Activated T-helper 2 cell treated with anti-CD3 and anti-CD28 coated beads, Interferon-gamma antibody, Interleukin-2, Interleukin-4, amounts not matched to agents 10 μg/mL and 5 μg/mL and 100 μg/mL, durations not matched to agents 14 hours and 24 hours and 36 hours (primary cell): ENCODE results near the gene RSRC2. TPM values are rescaled to one million over a fixed set of nuclear protein-coding genes. Genes with fewer than 3 reads are reported as not detected.
A peak's percentile ranks its signal among the peaks of the same experiment; 100 is the strongest.
"Not testable (repeated sequence)": the region's sequence is repeated elsewhere in the genome, so short reads cannot be mapped to it uniquely, and the experiment has no call there.

ENCODE experiments used
- DNase-seq: peaks from one replicate; pipeline ENCODE4 v3.0.0; 2021; ENCODE audit warnings: low spot score
- H3K27ac Mint-ChIP-seq: one replicate; pipeline ENCODE4 v1.8.0; 2021; ENCODE audit warnings: mixed read lengths
- H3K27me3 Mint-ChIP-seq: one replicate; pipeline ENCODE4 v1.8.0; 2021; ENCODE audit warnings: low read depth, mixed read lengths
- H3K36me3 Mint-ChIP-seq: one replicate; pipeline ENCODE4 v1.8.0; 2021; ENCODE audit warnings: low read depth, mixed read lengths
- H3K4me1 Mint-ChIP-seq: one replicate; pipeline ENCODE4 v1.8.0; 2021; ENCODE audit warnings: low read depth, mixed read lengths
- H3K4me3 Mint-ChIP-seq: one replicate; pipeline ENCODE4 v1.8.0; 2021; ENCODE audit warnings: low read depth, mild to moderate bottlenecking, moderate library complexity, mixed read lengths
- H3K9me3 Mint-ChIP-seq: one replicate; pipeline ENCODE4 v1.8.0; 2021; ENCODE audit warnings: mixed read lengths
- intact Hi-C: fragments of 100-400 bp; cut with micrococcal nuclease; formaldehyde crosslinking; loops from one replicate; pipeline ENCODE4 v1.15.1; 2023
- total RNA-seq: library from RNA; stranded (reverse); gene quantifications from 2 replicates; pipeline ENCODE4 v1.2.3, GENCODE V29; 2022

Gene RSRC2, protein sequence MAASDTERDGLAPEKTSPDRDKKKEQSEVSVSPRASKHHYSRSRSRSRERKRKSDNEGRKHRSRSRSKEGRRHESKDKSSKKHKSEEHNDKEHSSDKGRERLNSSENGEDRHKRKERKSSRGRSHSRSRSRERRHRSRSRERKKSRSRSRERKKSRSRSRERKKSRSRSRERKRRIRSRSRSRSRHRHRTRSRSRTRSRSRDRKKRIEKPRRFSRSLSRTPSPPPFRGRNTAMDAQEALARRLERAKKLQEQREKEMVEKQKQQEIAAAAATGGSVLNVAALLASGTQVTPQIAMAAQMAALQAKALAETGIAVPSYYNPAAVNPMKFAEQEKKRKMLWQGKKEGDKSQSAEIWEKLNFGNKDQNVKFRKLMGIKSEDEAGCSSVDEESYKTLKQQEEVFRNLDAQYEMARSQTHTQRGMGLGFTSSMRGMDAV
- 105 and 107 TPM in 2 replicates for total RNA-seq

DNA sequence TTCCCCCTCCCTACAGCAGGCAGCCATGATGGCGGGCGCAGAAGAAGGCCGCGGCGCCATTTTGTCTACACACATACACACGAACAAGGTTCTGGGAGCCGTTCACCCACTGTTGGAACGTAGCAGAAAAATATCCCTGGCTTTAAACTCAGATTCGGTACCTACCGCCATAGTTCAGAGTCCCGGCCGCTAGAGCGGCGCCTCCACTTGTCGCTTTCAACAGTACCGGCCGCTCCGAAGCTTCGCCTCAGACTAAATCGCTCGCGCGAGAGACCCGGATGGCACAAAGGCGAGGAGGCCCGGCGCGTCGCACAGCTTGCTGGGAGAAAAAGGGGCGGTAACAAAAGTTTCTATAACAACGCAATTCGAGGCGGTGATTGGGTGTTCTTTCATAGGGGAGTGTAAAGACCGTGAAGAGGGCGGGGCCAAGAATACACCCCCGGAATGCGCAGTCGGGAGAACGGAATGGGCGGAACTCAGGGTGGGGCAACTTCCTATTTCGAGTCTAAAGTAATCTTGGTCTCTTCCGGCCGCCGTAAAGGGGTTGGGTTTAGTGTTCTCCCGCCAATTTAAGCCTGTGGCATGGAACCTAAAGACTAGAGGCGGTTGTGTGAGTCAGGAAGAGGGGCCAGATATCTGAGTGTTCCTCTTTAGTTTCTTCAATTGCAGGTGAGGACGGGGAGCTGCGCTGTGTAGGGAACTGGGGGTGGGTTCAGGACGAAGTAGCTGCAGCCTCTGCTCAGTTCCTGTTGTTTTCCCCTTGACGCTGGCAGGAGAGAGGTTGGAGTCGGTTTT lies at the start of gene RSRC2, which contains the start of gene KNTC1:
TSS of gene RSRC2 (minus strand) at position 254 of the 795 bp plus-strand sequence. CDS start at position 171, 83 bp downstream.
TSS of gene KNTC1 (plus strand) at position 567 of the 795 bp plus-strand sequence. CDS start 2,815 bp downstream, outside the sequence.
- Mint-ChIP-seq H3K27ac (no peak within 1 kb of the TSS), H3K36me3 (peaks cover 55% of the 10 kb centered on the region), H3K27me3 (no peaks in the 10 kb centered on the region), H3K4me3 (no peak within 1 kb of the TSS), H3K4me1 (peaks cover 35% of the 10 kb centered on the region), H3K9me3 (no peaks in the 10 kb centered on the region)
- DNase-seq, result peak; percentile 99
- intact Hi-C loops, result loop anchor here (1.0 to 10.0 kb wide), 6 partner anchors 26 to 448 kb away; partner anchors contain the start of genes DENR, DIABLO, OGFOD2 and VPS33A

DNA sequence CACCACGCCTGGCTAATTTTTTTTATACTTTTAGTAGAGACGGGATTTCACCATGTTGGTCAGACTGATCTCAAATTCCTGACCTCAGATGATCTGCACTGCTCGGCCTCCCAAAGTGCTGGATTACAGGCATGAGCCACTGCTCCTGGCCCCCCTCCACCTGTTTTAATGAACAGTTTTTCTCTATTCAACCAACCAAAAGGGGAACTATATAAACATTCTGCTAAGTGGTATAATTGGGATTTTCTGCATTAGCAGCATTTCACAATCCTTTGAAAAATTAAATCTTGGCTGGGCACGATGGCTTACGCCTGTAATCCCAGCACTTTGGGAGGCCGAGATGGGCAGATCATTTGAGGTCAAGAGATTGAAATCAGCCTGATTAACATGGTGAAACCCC lies 45.1 kb upstream of the RSRC2 start:
- intact Hi-C loops, result no loop called here
- no peak overlapping the region for H3K4me3 Mint-ChIP-seq
- H3K9me3 Mint-ChIP-seq, result no peaks in the 10 kb centered on the region
- peaks cover 61% of the 10 kb centered on the region for H3K36me3 Mint-ChIP-seq
- no peaks in the 10 kb centered on the region for H3K27me3 Mint-ChIP-seq
- H3K4me1 Mint-ChIP-seq, result peaks cover 8% of the 10 kb centered on the region
- H3K27ac Mint-ChIP-seq, result no peak overlapping the region
- no peak for DNase-seq

DNA sequence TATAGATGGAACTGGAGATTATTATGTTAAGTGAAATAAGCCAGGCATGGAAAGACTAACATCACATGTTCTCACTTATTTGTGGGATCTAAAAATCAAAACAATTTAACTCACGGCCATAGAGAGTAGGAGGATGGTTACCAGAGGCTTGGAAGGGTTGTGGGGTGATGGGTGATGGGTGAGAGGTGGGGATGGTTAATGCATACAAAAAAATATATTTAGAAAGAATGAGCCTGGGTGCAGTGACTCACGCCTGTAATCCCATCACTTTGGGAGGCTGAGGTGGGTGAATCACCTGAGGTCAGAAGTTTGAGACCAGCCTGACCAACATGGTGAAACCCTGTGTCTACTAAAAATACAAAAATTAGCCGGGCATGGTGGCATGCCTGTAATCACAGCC lies 43.3 kb upstream of the RSRC2 start:
- H3K27me3 Mint-ChIP-seq, H3K9me3 Mint-ChIP-seq, H3K4me3 Mint-ChIP-seq, H3K4me1 Mint-ChIP-seq, DNase-seq, intact Hi-C loops: not testable (repeated sequence)
- Mint-ChIP-seq H3K36me3 (peaks cover 51% of the 10 kb centered on the region), H3K27ac (peak overlapping the region; percentile 57)

DNA sequence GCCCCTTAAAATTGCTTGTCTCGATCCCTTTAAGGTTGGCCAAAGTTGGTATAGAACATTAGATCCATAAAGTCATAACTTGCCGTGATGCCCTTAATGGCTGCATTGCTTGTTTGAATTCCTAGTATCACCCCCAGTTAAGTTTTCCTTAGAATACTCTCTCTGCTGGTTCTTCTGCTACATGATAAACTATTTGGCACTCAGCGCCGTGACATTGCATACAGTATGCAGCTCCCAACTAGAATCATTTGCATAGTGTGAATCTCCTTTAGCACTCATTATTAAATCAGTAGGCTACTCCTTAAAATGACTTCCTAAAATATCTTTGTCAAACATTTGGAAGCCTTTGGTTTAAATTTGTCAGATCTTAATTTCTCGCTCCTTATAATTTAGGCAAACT lies 42.6 kb upstream of the RSRC2 start:
- Mint-ChIP-seq H3K36me3 (peaks cover 47% of the 10 kb centered on the region), H3K27me3 (no peaks in the 10 kb centered on the region), H3K27ac (peak overlapping the region; percentile 57), H3K4me3 (no peak overlapping the region), H3K9me3 (no peaks in the 10 kb centered on the region), H3K4me1 (peaks cover 8% of the 10 kb centered on the region)
- intact Hi-C loops, result no loop called here
- no peak for DNase-seq

DNA sequence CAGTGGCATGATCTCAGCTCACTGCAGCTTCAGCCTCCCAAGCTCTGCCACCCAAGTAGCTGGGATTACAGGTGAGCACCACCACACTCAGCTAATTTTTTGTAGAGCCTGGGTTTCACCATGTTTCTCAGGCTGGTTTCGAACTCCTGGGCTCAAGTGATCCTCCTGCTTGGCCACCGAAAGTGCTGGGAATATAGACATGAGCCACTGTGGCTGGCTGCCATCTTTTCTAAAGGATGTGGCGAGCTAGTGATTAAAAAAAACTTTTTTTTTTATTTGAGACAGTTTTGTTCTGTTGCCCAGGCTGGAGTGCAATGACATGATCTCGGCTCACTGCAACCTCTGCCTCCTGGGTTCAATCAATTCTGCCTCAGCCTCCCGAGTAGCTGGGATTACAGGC lies 40.1 kb upstream of the RSRC2 start:
- peaks cover 49% of the 10 kb centered on the region for H3K36me3 Mint-ChIP-seq
- H3K27ac Mint-ChIP-seq, intact Hi-C loops: not testable (repeated sequence)

DNA sequence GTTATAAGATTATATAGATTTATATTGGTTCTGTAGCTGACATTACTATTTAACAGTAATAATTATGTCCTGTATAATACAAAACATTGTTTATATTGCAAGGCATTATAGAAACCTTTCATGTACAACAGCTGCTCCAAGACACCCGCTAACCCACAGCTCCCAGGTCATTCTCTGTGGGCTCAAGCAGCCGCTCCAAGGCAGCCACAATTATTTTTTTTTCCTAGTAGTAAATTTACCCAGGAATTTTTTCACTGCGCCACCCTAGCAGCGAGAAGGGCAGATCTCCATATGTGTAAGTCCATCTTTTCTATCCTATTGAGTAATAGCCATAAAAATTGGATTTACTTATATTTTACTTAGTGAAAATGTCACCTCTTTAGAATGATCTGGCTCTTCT lies 36.6 kb upstream of the RSRC2 start:
- Mint-ChIP-seq H3K4me1 (peaks cover 1% of the 10 kb centered on the region), H3K27ac (no peak overlapping the region), H3K27me3 (no peaks in the 10 kb centered on the region), H3K36me3 (peaks cover 41% of the 10 kb centered on the region), H3K9me3 (no peaks in the 10 kb centered on the region), H3K4me3 (no peak overlapping the region)
- no peak for DNase-seq
- intact Hi-C loops, result no loop called here

More for the DNA sequence above, 40.1 kb upstream of the RSRC2 start:
- H3K9me3 Mint-ChIP-seq, H3K4me3 Mint-ChIP-seq, H3K27me3 Mint-ChIP-seq, DNase-seq, H3K4me1 Mint-ChIP-seq: not testable (repeated sequence)

DNA sequence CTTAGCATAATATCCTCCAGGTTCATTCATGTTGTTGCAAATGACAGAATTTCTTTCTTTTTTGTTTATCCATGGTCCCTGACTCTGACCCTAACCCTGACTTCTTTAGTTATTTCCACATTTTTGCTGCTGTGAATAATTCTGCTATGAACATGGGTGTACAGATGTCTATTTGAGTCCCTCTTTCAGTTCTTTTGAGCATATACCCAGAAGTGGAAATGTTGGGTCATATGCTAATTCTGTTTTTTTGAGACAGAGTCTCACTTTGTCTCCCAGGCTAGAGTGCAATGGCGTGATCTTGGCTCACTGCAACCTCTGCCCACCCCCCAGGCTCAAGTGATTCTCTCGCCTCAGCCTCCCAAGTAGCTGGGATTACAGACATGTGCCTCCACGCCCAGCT lies 33.4 kb upstream of the RSRC2 start:
- no peaks in the 10 kb centered on the region for H3K9me3 Mint-ChIP-seq
- no peaks in the 10 kb centered on the region for H3K27me3 Mint-ChIP-seq
- no peak overlapping the region for H3K4me3 Mint-ChIP-seq
- no peak for DNase-seq
- intact Hi-C loops, result no loop called here
- peaks cover 1% of the 10 kb centered on the region for H3K4me1 Mint-ChIP-seq
- H3K36me3 Mint-ChIP-seq, result peaks cover 53% of the 10 kb centered on the region
- no peak overlapping the region for H3K27ac Mint-ChIP-seq

DNA sequence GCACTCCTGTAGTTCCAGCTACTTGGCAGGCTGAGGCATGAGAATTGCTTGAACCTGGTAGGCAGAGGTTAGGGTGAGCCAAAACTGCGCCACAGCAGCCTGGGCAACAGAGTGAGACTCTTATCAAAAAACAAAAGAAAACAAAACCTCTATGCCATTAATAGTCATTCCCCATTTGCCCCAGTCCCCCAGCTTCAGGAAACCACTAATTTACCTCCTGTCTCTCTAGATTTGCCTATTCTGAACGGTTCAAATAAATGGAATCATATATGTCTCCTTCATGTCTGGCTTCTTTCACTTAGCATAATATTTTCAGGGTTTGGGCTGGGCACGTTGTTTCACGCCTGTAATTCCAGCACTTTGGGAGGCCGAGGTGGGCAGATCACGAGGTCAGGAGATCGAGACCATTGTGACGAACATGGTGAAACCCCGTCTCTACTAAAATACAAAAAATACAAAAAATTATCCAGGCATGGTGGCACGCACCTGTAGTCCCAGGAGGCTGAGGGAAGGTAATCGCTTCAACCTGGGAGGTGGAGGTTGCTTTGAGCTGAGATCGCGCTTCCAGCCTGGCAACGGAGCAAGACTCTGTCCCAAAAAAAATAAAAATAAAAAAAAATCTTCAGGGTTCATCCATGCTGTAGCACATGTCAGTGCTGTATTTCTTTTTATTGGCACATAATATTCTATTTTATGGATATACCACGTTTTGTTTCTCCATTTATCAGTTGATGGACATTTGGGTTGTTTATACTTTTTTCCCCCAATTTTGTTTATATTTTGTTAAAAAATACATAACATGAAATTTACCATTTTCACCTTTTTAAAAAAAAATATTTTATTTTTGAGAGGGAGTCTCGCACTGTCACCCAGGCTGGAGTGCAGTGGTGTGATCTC lies 32.3 kb upstream of the RSRC2 start:
- intact Hi-C loops, result no loop called here
- Mint-ChIP-seq H3K9me3 (no peaks in the 10 kb centered on the region), H3K4me1 (peaks cover 1% of the 10 kb centered on the region), H3K27ac (no peak overlapping the region), H3K4me3 (no peak overlapping the region), H3K27me3 (no peaks in the 10 kb centered on the region), H3K36me3 (peaks cover 58% of the 10 kb centered on the region)
- DNase-seq, result no peak

DNA sequence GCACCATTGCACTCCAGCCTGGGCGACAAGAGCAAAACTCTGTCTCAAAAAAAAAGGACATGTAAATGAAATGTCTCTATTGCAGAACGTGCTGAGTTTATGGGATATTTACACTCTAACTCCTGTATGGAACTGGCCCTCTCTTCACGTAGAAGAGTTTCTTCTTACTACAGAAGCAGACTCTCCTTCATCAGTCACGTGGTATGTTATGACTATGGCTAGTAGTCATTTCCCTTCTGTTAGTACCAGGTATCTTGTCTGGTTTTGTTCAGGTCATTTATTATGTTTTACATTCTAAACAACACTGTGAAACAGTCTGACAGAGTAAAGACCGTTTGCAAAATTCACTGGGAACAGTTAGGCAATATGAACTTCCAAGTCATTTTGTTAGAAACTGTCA lies 20.6 kb upstream of the RSRC2 start:
- no peaks in the 10 kb centered on the region for H3K27me3 Mint-ChIP-seq
- no peak for DNase-seq
- intact Hi-C loops, result no loop called here
- no peak overlapping the region for H3K4me3 Mint-ChIP-seq
- H3K9me3 Mint-ChIP-seq, result no peaks in the 10 kb centered on the region
- H3K4me1 Mint-ChIP-seq, result peaks cover 2% of the 10 kb centered on the region
- peaks cover 62% of the 10 kb centered on the region for H3K36me3 Mint-ChIP-seq
- no peak overlapping the region for H3K27ac Mint-ChIP-seq

DNA sequence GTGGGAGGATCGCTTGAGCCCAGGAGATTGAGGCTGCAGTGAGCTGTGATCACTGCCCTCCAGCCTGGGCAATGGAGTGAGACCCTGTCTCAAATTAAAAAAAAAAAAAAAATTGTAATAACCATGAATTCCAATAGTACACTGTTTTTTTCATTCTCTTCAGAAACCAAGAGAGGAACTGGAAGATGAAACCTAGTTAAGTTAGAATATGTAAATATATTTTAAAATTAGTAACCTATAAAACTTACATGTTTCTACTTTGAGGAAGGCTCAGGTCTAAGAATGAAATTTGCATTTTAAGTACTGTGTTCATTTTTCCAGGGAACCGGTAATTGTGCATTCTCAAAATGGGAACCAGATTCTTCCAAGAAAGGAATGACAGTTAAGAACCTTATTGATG lies 19.1 kb upstream of the RSRC2 start:
- Mint-ChIP-seq H3K4me1 (peaks cover 1% of the 10 kb centered on the region), H3K9me3 (no peaks in the 10 kb centered on the region), H3K36me3 (peaks cover 58% of the 10 kb centered on the region), H3K27ac (no peak overlapping the region), H3K4me3 (no peak overlapping the region), H3K27me3 (no peaks in the 10 kb centered on the region)
- no peak for DNase-seq
- intact Hi-C loops, result no loop called here

DNA sequence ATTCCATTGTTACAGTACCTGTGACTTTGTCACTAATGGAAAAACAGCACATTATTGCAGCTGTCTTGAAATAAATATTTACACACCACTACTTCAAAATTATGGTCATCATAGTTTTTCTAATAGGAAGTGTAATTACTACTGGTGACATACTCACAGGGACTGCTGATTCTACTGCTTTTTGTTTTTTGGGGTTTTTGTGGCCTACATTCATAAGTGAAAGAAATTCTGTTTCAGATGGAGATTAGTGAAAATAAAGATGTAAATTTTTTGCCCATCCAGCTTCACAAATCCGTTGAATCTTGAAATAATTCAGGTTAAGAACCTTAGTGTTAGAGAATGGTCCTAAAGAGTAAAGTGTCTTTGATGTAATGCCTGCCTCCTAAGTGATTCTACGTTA lies 17.8 kb upstream of the RSRC2 start:
- H3K9me3 Mint-ChIP-seq, result no peaks in the 10 kb centered on the region
- intact Hi-C loops, result no loop called here
- no peak overlapping the region for H3K4me3 Mint-ChIP-seq

DNA sequence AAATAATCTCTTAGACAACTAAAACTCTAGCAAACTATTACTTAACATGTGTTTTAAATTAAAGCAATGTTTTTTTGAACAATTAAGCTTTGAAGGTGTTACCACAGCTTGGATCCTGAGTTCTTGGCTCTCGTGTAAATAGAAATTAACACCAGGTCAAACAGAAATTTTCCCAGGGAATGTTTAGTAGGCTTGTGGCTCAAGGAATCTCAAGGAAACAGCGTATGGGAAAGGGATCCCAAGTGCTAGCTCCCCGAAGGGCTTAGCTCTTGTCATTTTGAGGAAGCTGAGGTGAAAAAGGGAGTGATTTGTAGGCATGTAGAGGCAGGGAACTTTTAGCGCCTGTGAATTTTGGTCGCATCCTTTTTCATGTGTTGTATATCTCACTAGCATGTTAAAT lies 11.8 kb upstream of the RSRC2 start:
- no peak for DNase-seq
- peaks cover 3% of the 10 kb centered on the region for H3K4me1 Mint-ChIP-seq
- H3K9me3 Mint-ChIP-seq, result no peaks in the 10 kb centered on the region
- intact Hi-C loops, result no loop called here
- no peak overlapping the region for H3K4me3 Mint-ChIP-seq
- peaks cover 50% of the 10 kb centered on the region for H3K36me3 Mint-ChIP-seq
- H3K27me3 Mint-ChIP-seq, result no peaks in the 10 kb centered on the region
- no peak overlapping the region for H3K27ac Mint-ChIP-seq

More for the DNA sequence above, 17.8 kb upstream of the RSRC2 start:
- H3K27ac Mint-ChIP-seq, result no peak overlapping the region
- H3K36me3 Mint-ChIP-seq, result peaks cover 45% of the 10 kb centered on the region
- peaks cover 1% of the 10 kb centered on the region for H3K4me1 Mint-ChIP-seq
- no peaks in the 10 kb centered on the region for H3K27me3 Mint-ChIP-seq
- DNase-seq, result no peak
